ENCODE data around the gene AK3. TPM values are rescaled to one million over a fixed set of nuclear protein-coding genes. Genes with fewer than 3 reads are reported as not detected.

The AK3 gene
- total RNA-seq, 5 donors from 2014 or later (not counting 1 experiment from before 2014, with no cell fraction given) = 20.0 to 25.7 (median 23.1) TPM

GRCh38 chr9:4738866-4739586 is 2.0 kb downstream of the AK3 start:
- DNase-seq (no peak), ATAC-seq (replicated peaks in 1 of 4) (no peak)
- ChIA-PET POLR2A (no interaction called here), CTCF (interaction anchor here in 1 of 2 donors (0.7 kb wide), 1 partner anchor 99 kb away, joined by 8 read pairs; no protein-coding TSS in a partner anchor)
- H3K27ac ChIP-seq (ENCODE audit: low read length) = no peak overlapping the region
- Mint-ChIP-seq H3K4me3 (peak overlapping the region; percentile 85 to 91 (median 85)), H3K27me3 (no peaks in the 10 kb centered on the region), H3K9me3 (no peaks in the 10 kb centered on the region), H3K36me3 (peaks cover 3% of the 10 kb centered on the region), H3K4me1 (peaks cover 43 to 56% (median 50%) of the 10 kb centered on the region in 3 donors), H3K27ac (peak overlapping the region in 1 of 2 donors; percentile 80)
- 95% methylated on average over 10 of the region's 19 CpGs for WGBS (ENCODE audit: insufficient coverage)
- H3K27me3 ChIP-seq (replicated peaks in 1 of 2; ENCODE audit: control insufficient read depth in 2 of 2, extremely low read depth in 1 of 2, insufficient read depth in 2 of 2, low read length in 1 of 2) = no peaks in the 10 kb centered on the region
- H3K4me1 ChIP-seq (ENCODE audit: control insufficient read depth in 1 of 2, extremely low read depth in 1 of 2, insufficient read depth in 2 of 2, low read length in 2 of 2) = peaks cover 2 to 33% of the 10 kb centered on the region in 2 experiments
- no peak overlapping the region for H3K4me3 ChIP-seq (ENCODE audit: control insufficient read depth in 1 of 2, extremely low read depth in 1 of 2, low read length in 1 of 2)
- H3K9me3 ChIP-seq = no peaks in the 10 kb centered on the region
- no peaks in the 10 kb centered on the region for H3K36me3 ChIP-seq (ENCODE audit: control insufficient read depth in 2 of 2, extremely low read depth in 1 of 2, insufficient read depth in 1 of 2, low read length in 1 of 2)

- ATAC-seq (replicated peaks in 1 of 4) (no peak), DNase-seq (no peak)
- no peak overlapping the region for H3K27ac ChIP-seq (ENCODE audit: low read length)
- Mint-ChIP-seq H3K4me1 (peaks cover 43 to 60% (median 50%) of the 10 kb centered on the region in 3 donors), H3K9me3 (no peaks in the 10 kb centered on the region), H3K27me3 (no peaks in the 10 kb centered on the region), H3K27ac (no peak overlapping the region), H3K4me3 (no peak overlapping the region), H3K36me3 (peaks cover 3% of the 10 kb centered on the region)
- H3K4me3 ChIP-seq (ENCODE audit: control insufficient read depth in 1 of 2, extremely low read depth in 1 of 2, low read length in 1 of 2) = no peak overlapping the region
- no peaks in the 10 kb centered on the region for H3K27me3 ChIP-seq (replicated peaks in 1 of 2; ENCODE audit: control insufficient read depth in 2 of 2, extremely low read depth in 1 of 2, insufficient read depth in 2 of 2, low read length in 1 of 2)
- POLR2A ChIA-PET = interaction anchor here (0.6 to 0.9 kb wide), 2 partner anchors 59 to 939 kb away, joined by 3 to 6 read pairs; no protein-coding TSS in a partner anchor
- CTCF ChIA-PET = interaction anchor here (0.8 to 1.1 kb wide), 2 partner anchors 16 to 447 kb away, joined by 3 read pairs; no protein-coding TSS in a partner anchor
- no peaks in the 10 kb centered on the region for H3K9me3 ChIP-seq
- H3K36me3 ChIP-seq (ENCODE audit: control insufficient read depth in 2 of 2, extremely low read depth in 1 of 2, insufficient read depth in 1 of 2, low read length in 1 of 2) = peaks cover 0 to 3% of the 10 kb centered on the region in 2 donors
- peaks cover 0 to 21% of the 10 kb centered on the region in 2 experiments for H3K4me1 ChIP-seq (ENCODE audit: control insufficient read depth in 1 of 2, extremely low read depth in 1 of 2, insufficient read depth in 2 of 2, low read length in 2 of 2)
- no CpG with 5 or more reads among the region's 2 CpGs for WGBS (ENCODE audit: insufficient coverage)
Observed at GRCh38 chr9:4734150-4734549, 6.9 kb downstream of the AK3 start.

GRCh38 chr9:4732890-4733289 is 8.1 kb downstream of the AK3 start:
- no peak overlapping the region for H3K27ac ChIP-seq (ENCODE audit: low read length)
- H3K27me3 ChIP-seq (replicated peaks in 1 of 2; ENCODE audit: control insufficient read depth in 2 of 2, extremely low read depth in 1 of 2, insufficient read depth in 2 of 2, low read length in 1 of 2) = no peaks in the 10 kb centered on the region
- ChIA-PET CTCF (interaction anchor here (0.7 to 1.1 kb wide), 3 partner anchors 17 to 430 kb away, joined by 3 read pairs; no protein-coding TSS in a partner anchor), POLR2A (no interaction called here)
- H3K4me3 ChIP-seq (ENCODE audit: control insufficient read depth in 1 of 2, extremely low read depth in 1 of 2, low read length in 1 of 2) = no peak overlapping the region
- Mint-ChIP-seq H3K9me3 (no peaks in the 10 kb centered on the region), H3K27me3 (no peaks in the 10 kb centered on the region), H3K4me1 (peaks cover 36 to 50% (median 41%) of the 10 kb centered on the region in 3 donors), H3K36me3 (peaks cover 3% of the 10 kb centered on the region), H3K4me3 (no peak overlapping the region), H3K27ac (no peak overlapping the region)
- H3K9me3 ChIP-seq = no peaks in the 10 kb centered on the region
- peaks cover 0 to 17% of the 10 kb centered on the region in 2 experiments for H3K4me1 ChIP-seq (ENCODE audit: control insufficient read depth in 1 of 2, extremely low read depth in 1 of 2, insufficient read depth in 2 of 2, low read length in 2 of 2)
- no CpG with 5 or more reads among the region's 1 CpG for WGBS (ENCODE audit: insufficient coverage)
- ATAC-seq (replicated peaks in 1 of 4) (no peak), DNase-seq (no peak)
- peaks cover 0 to 3% of the 10 kb centered on the region in 2 donors for H3K36me3 ChIP-seq (ENCODE audit: control insufficient read depth in 2 of 2, extremely low read depth in 1 of 2, insufficient read depth in 1 of 2, low read length in 1 of 2)

GRCh38 chr9:4727593-4727992 is 13.4 kb downstream of the AK3 start:
- no peak for ATAC-seq (replicated peaks in 1 of 4)
- Histone ChIP-seq H3K36me3 (ENCODE audit: control insufficient read depth in 2 of 2, extremely low read depth in 1 of 2, insufficient read depth in 1 of 2, low read length in 1 of 2) (peaks cover 0 to 3% of the 10 kb centered on the region in 2 donors), H3K4me1 (ENCODE audit: control insufficient read depth in 1 of 2, extremely low read depth in 1 of 2, insufficient read depth in 2 of 2, low read length in 2 of 2) (peaks cover 0 to 4% of the 10 kb centered on the region in 2 experiments), H3K27me3 (replicated peaks in 1 of 2; ENCODE audit: control insufficient read depth in 2 of 2, extremely low read depth in 1 of 2, insufficient read depth in 2 of 2, low read length in 1 of 2) (no peaks in the 10 kb centered on the region), H3K9me3 (no peaks in the 10 kb centered on the region), H3K4me3 (ENCODE audit: control insufficient read depth in 1 of 2, extremely low read depth in 1 of 2, low read length in 1 of 2) (no peak overlapping the region), H3K27ac (ENCODE audit: low read length) (no peak overlapping the region)
- no CpG with 5 or more reads among the region's 1 CpG for WGBS (ENCODE audit: insufficient coverage)
- Mint-ChIP-seq H3K36me3 (peaks cover 26% of the 10 kb centered on the region), H3K4me1 (peaks cover 35 to 41% (median 39%) of the 10 kb centered on the region in 3 donors), H3K4me3 (no peak overlapping the region), H3K27ac (no peak overlapping the region), H3K9me3 (no peaks in the 10 kb centered on the region), H3K27me3 (no peaks in the 10 kb centered on the region)
- CTCF ChIA-PET = no interaction called here
- DNase-seq = no peak
- POLR2A ChIA-PET = no interaction called here

GRCh38 chr9:4725706-4726442 is 15.1 kb downstream of the AK3 start:
- Histone ChIP-seq H3K4me1 (ENCODE audit: control insufficient read depth in 1 of 2, extremely low read depth in 1 of 2, insufficient read depth in 2 of 2, low read length in 2 of 2) (peaks cover 0 to 4% of the 10 kb centered on the region in 2 experiments), H3K4me3 (ENCODE audit: control insufficient read depth in 1 of 2, extremely low read depth in 1 of 2, low read length in 1 of 2) (no peak overlapping the region), H3K9me3 (no peaks in the 10 kb centered on the region), H3K27ac (ENCODE audit: low read length) (no peak overlapping the region), H3K36me3 (ENCODE audit: control insufficient read depth in 2 of 2, extremely low read depth in 1 of 2, insufficient read depth in 1 of 2, low read length in 1 of 2) (peaks cover 3 to 8% of the 10 kb centered on the region in 2 donors), H3K27me3 (replicated peaks in 1 of 2; ENCODE audit: control insufficient read depth in 2 of 2, extremely low read depth in 1 of 2, insufficient read depth in 2 of 2, low read length in 1 of 2) (no peaks in the 10 kb centered on the region)
- ChIA-PET POLR2A (no interaction called here), CTCF (no interaction called here)
- H3K36me3 Mint-ChIP-seq = peaks cover 34% of the 10 kb centered on the region
- H3K27ac Mint-ChIP-seq = no peak overlapping the region
- no peaks in the 10 kb centered on the region for H3K9me3 Mint-ChIP-seq
- 92% methylated on average over 2 of the region's 7 CpGs for WGBS (ENCODE audit: insufficient coverage)
- no peak overlapping the region for H3K4me3 Mint-ChIP-seq
- H3K27me3 Mint-ChIP-seq = no peaks in the 10 kb centered on the region
- peaks cover 22 to 30% (median 29%) of the 10 kb centered on the region in 3 donors for H3K4me1 Mint-ChIP-seq
- peak in 2 of 4 experiments; percentile 27 to 59 for ATAC-seq (replicated peaks in 1 of 4)
- DNase-seq = no peak

- Histone ChIP-seq H3K36me3 (ENCODE audit: control insufficient read depth in 2 of 2, extremely low read depth in 1 of 2, insufficient read depth in 1 of 2, low read length in 1 of 2) (peaks cover 3 to 39% of the 10 kb centered on the region in 2 donors), H3K27me3 (replicated peaks in 1 of 2; ENCODE audit: control insufficient read depth in 2 of 2, extremely low read depth in 1 of 2, insufficient read depth in 2 of 2, low read length in 1 of 2) (no peaks in the 10 kb centered on the region), H3K4me3 (ENCODE audit: control insufficient read depth in 1 of 2, extremely low read depth in 1 of 2, low read length in 1 of 2) (no peak overlapping the region), H3K27ac (ENCODE audit: low read length) (no peak overlapping the region), H3K9me3 (no peaks in the 10 kb centered on the region), H3K4me1 (ENCODE audit: control insufficient read depth in 1 of 2, extremely low read depth in 1 of 2, insufficient read depth in 2 of 2, low read length in 2 of 2) (no peaks in the 10 kb centered on the region)
- no peak for ATAC-seq (replicated peaks in 1 of 4)
- no peaks in the 10 kb centered on the region for H3K27me3 Mint-ChIP-seq
- ChIA-PET POLR2A (interaction anchor here in 1 of 2 donors (0.6 kb wide), 1 partner anchor 19 kb away, joined by 3 read pairs; no protein-coding TSS in a partner anchor), CTCF (interaction anchor here in 1 of 2 donors (0.7 kb wide), 1 partner anchor 17 kb away, joined by 5 read pairs; no protein-coding TSS in a partner anchor)
- peaks cover 47% of the 10 kb centered on the region for H3K36me3 Mint-ChIP-seq
- WGBS (ENCODE audit: insufficient coverage) = no CpG with 5 or more reads among the region's 4 CpGs
- peaks cover 11 to 16% (median 15%) of the 10 kb centered on the region in 3 donors for H3K4me1 Mint-ChIP-seq
- no peaks in the 10 kb centered on the region for H3K9me3 Mint-ChIP-seq
- DNase-seq = no peak
- no peak overlapping the region for H3K4me3 Mint-ChIP-seq
- H3K27ac Mint-ChIP-seq = peak overlapping the region in 1 of 2 donors; percentile 31
Observed at GRCh38 chr9:4721736-4722135, 19.3 kb downstream of the AK3 start.

All from T-cell (primary cell).